HEK293T (cell line): ENCODE data around the gene MYO9A.

Experiments
- ARNT ChIP-seq: fragments of 450-650 bp; IDR thresholded peaks from 2 replicates; pipeline ENCODE4 v1.6.1; 2017; ENCODE audit warnings: mild to moderate bottlenecking
- ELF4 ChIP-seq: fragments of 450-650 bp; IDR thresholded peaks from 2 replicates; pipeline ENCODE4 v1.6.1; 2017; ENCODE audit warnings: antibody characterized with exemption
- FOXA1 ChIP-seq: fragments of 450-650 bp; IDR thresholded peaks from 2 replicates; pipeline ENCODE4 v1.6.1; 2016; ENCODE audit warnings: mild to moderate bottlenecking
- FOXK2 ChIP-seq: fragments of 450-650 bp; IDR thresholded peaks from 2 replicates; pipeline ENCODE4 v1.6.1; 2016; ENCODE audit warnings: mild to moderate bottlenecking
- FOXM1 ChIP-seq: fragments of 450-650 bp; IDR thresholded peaks from 2 replicates; pipeline ENCODE4 v1.6.1; 2017; ENCODE audit warnings: mild to moderate bottlenecking, borderline replicate concordance
- HDGF ChIP-seq: fragments of 450-650 bp; IDR thresholded peaks from 2 replicates; pipeline ENCODE4 v1.6.1; 2017; ENCODE audit warnings: antibody characterized with exemption, borderline replicate concordance
- SP1 ChIP-seq: fragments of 450-650 bp; IDR thresholded peaks from 2 replicates; pipeline ENCODE4 v1.6.1; 2017
- ZNF384 ChIP-seq: fragments of 450-650 bp; IDR thresholded peaks from 2 replicates; pipeline ENCODE4 v1.6.1; 2016

GRCh38 chr15:72163719-72164118 is 45.8 kb upstream of the MYO9A start:
- no peak for TF ChIP-seq ZNF384
- TF ChIP-seq ELF4 = no peak
- TF ChIP-seq FOXK2 = no peak
- no peak for TF ChIP-seq ARNT
- no peak for TF ChIP-seq FOXM1
- no peak for TF ChIP-seq HDGF
- TF ChIP-seq SP1 = no peak
- no peak for TF ChIP-seq FOXA1
